GM23248 (cell line): ENCODE measurements around the gene ZNF331.

Source experiments
- EZH2 ChIP-seq: fragments of 200-600 bp; sonication (generic); IDR thresholded peaks from 2 replicates; pipeline ENCODE4 v1.6.1; 2018; ENCODE audit warnings: antibody characterized with exemption, mild to moderate bottlenecking; ENCODE audit not compliant: insufficient read depth, poor library complexity, severe bottlenecking
- EZH2phosphoT487 ChIP-seq: fragments of 200-600 bp; sonication (generic); IDR thresholded peaks from 2 replicates; pipeline ENCODE4 v1.6.1; 2018; ENCODE audit warnings: antibody characterized with exemption, moderate library complexity, mild to moderate bottlenecking, low read depth; ENCODE audit not compliant: insufficient read depth

DNA sequence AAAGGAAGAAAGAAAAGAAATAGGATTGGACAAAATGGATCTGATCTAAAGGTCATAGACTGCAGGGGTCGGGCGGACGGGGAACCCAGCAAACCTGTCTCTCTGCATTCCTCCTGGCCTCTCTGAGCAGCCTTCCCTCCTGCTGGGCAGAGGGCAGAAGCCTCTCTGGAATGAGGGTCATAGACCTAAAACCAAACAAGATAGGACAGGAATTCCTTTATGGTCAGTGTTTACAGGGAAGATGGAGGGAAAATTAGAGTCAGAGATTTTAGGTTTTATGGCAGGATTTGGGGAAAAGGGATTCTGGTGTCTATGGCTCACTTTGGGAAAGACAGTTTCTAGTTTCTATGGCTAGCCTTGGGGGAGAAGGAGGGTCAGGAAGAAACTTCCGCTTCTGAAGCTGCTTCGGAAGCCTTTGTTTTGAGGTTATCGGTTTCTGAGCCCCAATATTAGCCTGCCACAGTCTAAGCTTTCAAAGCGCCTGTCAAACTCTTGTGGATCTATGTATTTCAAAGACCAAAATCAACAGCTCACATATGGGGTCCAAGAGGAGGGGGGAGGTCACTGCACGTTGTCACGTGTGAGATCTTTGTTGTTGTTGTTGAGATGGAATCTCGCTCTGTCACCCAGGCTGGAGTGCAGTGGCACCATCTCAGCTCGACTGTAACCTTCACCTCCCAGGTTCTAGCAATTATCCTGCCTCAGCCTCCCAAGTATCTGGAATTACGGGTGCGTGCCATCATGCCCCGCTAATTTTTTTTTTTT lies 75.0 kb downstream of the ZNF331 start:
- TF ChIP-seq EZH2phosphoT487 (no peak), EZH2 (no peak)
